Nephron (organoid): ENCODE measurements around the gene SLC22A4.

Source experiments
- H3K27ac Mint-ChIP-seq, 3 experiments: 2 replicates each; pipeline ENCODE4 v1.8.0; 2020; ENCODE audit warnings: mixed read lengths in 3 of 3, mild to moderate bottlenecking in 2 of 3, moderate library complexity in 1 of 3
- H3K27me3 Mint-ChIP-seq: 2 replicates; pipeline ENCODE4 v1.8.0; 2021; ENCODE audit warnings: low read depth, mild to moderate bottlenecking, moderate library complexity, mixed read lengths
- H3K36me3 Mint-ChIP-seq: 2 replicates; pipeline ENCODE4 v1.8.0; 2020; ENCODE audit warnings: low read depth, mixed read lengths
- H3K4me1 Mint-ChIP-seq: 2 replicates; pipeline ENCODE4 v1.8.0; 2020; ENCODE audit warnings: mixed read lengths
- H3K4me3 Mint-ChIP-seq, 3 experiments: 2 replicates each; pipeline ENCODE4 v1.8.0; 2020; ENCODE audit warnings: mild to moderate bottlenecking in 3 of 3, mixed read lengths in 3 of 3, moderate library complexity in 2 of 3
- H3K9me3 Mint-ChIP-seq: 2 replicates; pipeline ENCODE4 v1.8.0; 2020; ENCODE audit warnings: mixed read lengths
- TF ChIP-seq, protein P1 (sequence below), 3 experiments: fragments of 200-600 bp; sonication (generic); IDR thresholded peaks; one replicate each; pipeline ENCODE4 v1.5.0; 2021; ENCODE audit warnings: antibody characterized with exemption in 3 of 3; ENCODE audit not compliant: unreplicated experiment in 3 of 3

Gene SLC22A4

DNA sequence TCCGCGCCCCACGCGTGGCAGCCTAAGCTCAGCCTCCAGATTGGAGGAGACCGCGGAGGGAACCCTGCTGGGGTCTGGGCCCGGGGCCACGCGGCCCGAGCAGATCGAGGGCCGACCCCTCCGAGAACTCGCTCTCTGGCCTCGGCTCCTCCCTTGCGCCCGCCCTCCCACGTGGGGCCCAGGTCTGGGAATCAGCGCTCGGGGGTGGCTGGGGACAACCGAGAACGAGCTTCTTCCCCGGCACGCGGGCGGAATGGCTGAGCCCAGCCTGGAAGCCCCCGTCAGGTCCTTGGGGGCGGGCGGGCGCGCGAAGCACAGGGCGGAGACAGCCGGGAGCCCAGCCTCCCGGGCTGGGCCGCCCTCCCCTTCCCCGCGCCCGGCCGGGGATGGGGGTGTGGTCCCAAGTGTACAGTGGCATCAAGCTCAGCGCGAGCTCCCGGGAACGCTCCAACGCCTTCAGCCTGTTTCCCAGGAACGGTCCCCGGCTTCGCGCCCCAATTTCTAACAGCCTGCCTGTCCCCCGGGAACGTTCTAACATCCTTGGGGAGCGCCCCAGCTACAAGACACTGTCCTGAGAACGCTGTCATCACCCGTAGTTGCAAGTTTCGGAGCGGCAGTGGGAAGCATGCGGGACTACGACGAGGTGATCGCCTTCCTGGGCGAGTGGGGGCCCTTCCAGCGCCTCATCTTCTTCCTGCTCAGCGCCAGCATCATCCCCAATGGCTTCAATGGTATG lies at the start of gene SLC22A4:
Gene SLC22A4 (plus strand): TSS at position 403 of the 736 bp plus-strand sequence. CDS start 223 bp downstream, at position 626.
- TF ChIP-seq, protein P1, sequence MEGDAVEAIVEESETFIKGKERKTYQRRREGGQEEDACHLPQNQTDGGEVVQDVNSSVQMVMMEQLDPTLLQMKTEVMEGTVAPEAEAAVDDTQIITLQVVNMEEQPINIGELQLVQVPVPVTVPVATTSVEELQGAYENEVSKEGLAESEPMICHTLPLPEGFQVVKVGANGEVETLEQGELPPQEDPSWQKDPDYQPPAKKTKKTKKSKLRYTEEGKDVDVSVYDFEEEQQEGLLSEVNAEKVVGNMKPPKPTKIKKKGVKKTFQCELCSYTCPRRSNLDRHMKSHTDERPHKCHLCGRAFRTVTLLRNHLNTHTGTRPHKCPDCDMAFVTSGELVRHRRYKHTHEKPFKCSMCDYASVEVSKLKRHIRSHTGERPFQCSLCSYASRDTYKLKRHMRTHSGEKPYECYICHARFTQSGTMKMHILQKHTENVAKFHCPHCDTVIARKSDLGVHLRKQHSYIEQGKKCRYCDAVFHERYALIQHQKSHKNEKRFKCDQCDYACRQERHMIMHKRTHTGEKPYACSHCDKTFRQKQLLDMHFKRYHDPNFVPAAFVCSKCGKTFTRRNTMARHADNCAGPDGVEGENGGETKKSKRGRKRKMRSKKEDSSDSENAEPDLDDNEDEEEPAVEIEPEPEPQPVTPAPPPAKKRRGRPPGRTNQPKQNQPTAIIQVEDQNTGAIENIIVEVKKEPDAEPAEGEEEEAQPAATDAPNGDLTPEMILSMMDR (IDR thresholded peaks at IDR 0.05; ENCODE audit: unreplicated experiment in 3 of 3) = no peak
- Mint-ChIP-seq H3K4me1 (peaks cover 29% of the 10 kb centered on the region), H3K4me3 (peak within 1 kb of the TSS; percentile 95 to 96 (median 96))

DNA sequence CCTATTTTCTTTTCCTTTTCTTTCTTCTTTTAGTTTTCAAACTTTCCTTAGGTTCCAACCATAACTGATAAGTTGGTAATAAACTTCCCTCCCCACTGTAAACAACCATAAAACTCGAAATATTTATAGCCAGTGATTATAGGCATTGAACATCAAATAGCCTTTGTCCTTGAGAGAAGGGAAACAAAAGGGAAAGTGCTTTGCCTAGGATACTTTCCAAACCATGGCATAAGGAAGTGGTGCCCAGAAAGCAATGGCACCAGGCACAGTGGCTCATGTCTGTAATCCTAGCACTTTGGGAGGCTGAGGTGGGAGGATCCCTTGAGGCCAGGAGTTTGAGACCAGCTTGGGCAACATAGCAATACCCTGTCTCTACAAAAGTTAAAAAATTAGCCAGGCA lies 48.6 kb upstream of the SLC22A4 start:
- Mint-ChIP-seq H3K27me3 (peaks cover 6% of the 10 kb centered on the region), H3K4me1 (no peaks in the 10 kb centered on the region), H3K4me3 (no peak overlapping the region), H3K9me3 (peaks cover 47% of the 10 kb centered on the region), H3K36me3 (peaks cover 12% of the 10 kb centered on the region), H3K27ac (no peak overlapping the region)
- TF ChIP-seq, protein P1 (IDR thresholded peaks at IDR 0.05; ENCODE audit: unreplicated experiment in 3 of 3) = no peak

More for the DNA sequence above, at the start of gene SLC22A4:
- no peaks in the 10 kb centered on the region for H3K36me3 Mint-ChIP-seq
- no peaks in the 10 kb centered on the region for H3K9me3 Mint-ChIP-seq
- peaks cover 16% of the 10 kb centered on the region for H3K27me3 Mint-ChIP-seq
- H3K27ac Mint-ChIP-seq = peak within 1 kb of the TSS; percentile 97 to 99 (median 99)

DNA sequence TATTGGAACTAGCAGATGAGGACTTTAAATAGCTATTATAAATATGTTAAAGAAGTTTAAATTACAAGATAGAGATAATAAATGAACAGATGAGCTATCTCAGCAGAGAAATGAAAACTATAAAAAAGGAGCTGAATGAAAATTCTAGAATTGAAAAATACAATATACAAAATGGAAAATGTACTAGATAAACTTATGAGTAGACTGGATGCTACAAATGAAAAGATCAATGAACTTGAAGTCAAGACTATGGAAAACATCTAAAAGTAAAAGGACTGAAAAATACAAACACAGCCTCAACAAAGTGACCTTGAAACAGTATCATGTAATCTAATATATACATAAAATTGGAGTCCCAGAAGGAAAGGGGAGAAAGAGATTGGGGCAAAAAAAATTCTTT lies 47.4 kb upstream of the SLC22A4 start:
- TF ChIP-seq, protein P1 (IDR thresholded peaks at IDR 0.05; ENCODE audit: unreplicated experiment in 3 of 3) = no peak
- Mint-ChIP-seq H3K4me1 (no peaks in the 10 kb centered on the region), H3K27me3 (peaks cover 6% of the 10 kb centered on the region), H3K36me3 (peaks cover 12% of the 10 kb centered on the region), H3K9me3 (peaks cover 42% of the 10 kb centered on the region), H3K4me3 (no peak overlapping the region), H3K27ac (no peak overlapping the region)

DNA sequence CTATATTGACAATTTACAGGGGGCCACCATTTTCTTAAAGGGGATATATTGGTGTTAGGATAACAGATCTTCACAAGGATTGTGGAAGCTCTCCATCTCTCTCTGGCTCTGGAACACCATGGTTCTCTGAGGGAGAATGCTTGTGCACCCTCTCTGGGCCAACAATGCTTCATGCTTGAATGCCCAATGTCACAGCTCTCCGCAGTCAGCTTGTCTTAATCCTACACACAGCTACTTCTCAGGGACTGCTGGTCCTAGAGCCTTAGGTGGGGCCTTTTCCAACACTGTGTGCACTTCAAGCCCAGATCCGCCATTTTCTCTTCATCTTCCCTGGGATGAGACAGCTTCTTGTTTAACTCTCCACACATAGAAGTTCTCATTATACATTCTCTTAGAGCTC lies 43.6 kb upstream of the SLC22A4 start:
- Mint-ChIP-seq H3K27ac (no peak overlapping the region), H3K4me3 (no peak overlapping the region), H3K9me3 (peaks cover 14% of the 10 kb centered on the region), H3K4me1 (no peaks in the 10 kb centered on the region), H3K27me3 (peaks cover 8% of the 10 kb centered on the region), H3K36me3 (no peaks in the 10 kb centered on the region)
- TF ChIP-seq, protein P1 (IDR thresholded peaks at IDR 0.05; ENCODE audit: unreplicated experiment in 3 of 3) = no peak

DNA sequence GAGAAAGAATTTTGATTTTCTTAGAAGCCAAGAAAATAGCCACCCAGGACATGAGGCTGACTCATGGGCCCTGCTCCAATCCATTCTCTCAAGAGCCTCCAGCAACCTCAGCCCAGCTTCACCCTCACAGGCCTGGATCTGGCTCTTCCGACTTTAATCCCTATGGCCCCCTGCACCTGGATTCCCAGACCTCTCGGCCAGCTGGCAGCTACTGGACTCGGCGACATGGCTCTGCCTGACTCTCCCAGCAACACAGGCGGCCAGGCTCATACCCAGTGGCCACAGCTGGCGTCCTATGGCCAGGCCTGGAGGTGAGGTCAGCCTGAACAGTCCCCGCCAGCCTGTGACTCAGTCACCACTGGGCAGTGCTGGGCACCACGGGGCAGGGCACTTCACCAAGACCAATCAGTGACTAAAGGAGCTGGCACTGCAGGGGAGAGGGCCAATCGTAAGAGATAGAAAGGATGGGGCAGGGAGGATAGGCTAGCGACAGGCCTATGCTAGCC lies 42.9 kb upstream of the SLC22A4 start:
- H3K36me3 Mint-ChIP-seq = no peaks in the 10 kb centered on the region
- peaks cover 7% of the 10 kb centered on the region for H3K27me3 Mint-ChIP-seq
- H3K4me1 Mint-ChIP-seq = no peaks in the 10 kb centered on the region
- H3K27ac Mint-ChIP-seq = no peak overlapping the region
- no peak overlapping the region for H3K4me3 Mint-ChIP-seq
- peaks cover 7% of the 10 kb centered on the region for H3K9me3 Mint-ChIP-seq
- TF ChIP-seq, protein P1 (IDR thresholded peaks at IDR 0.05; ENCODE audit: unreplicated experiment in 3 of 3) = no peak

DNA sequence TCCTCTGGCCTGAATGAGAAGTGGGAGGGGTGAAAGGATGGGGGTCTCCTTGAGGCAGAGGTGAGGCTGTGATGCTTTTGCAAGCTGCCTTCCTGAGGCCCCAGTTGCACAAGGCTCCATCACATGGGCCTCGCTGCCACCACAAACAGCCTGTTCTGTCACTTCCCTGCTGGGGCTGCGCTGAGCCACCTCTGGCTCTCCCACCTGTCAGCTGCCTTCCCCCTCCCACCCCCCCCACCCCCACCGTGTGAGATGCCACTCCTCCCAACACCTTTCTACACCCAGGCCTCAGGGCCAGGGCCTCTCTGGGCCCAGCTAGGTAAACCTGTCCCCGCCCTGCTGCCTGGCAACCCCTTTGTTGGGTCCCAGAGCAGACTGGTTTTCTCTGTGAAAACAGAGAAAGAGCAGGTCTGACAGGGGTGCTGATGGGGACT lies 41.2 kb upstream of the SLC22A4 start:
- H3K4me1 Mint-ChIP-seq = no peaks in the 10 kb centered on the region
- H3K9me3 Mint-ChIP-seq = no peaks in the 10 kb centered on the region
- TF ChIP-seq, protein P1 (IDR thresholded peaks at IDR 0.05; ENCODE audit: unreplicated experiment in 3 of 3) = no peak
- peaks cover 7% of the 10 kb centered on the region for H3K27me3 Mint-ChIP-seq
- no peak overlapping the region for H3K27ac Mint-ChIP-seq
- no peaks in the 10 kb centered on the region for H3K36me3 Mint-ChIP-seq
- H3K4me3 Mint-ChIP-seq = no peak overlapping the region
